K562 (cell line): Measurements from ENCODE around the gene JADE2. TPM values are rescaled to one million over a fixed set of nuclear protein-coding genes. Genes with fewer than 3 reads are reported as not detected.

Experiments
- CBFA2T2 ChIP-seq: fragments of 450-650 bp; conservative IDR thresholded peaks from 2 replicates; pipeline ENCODE4 v1.6.1; 2017; ENCODE audit warnings: mild to moderate bottlenecking
- EP400 ChIP-seq: fragments of 450-650 bp; IDR thresholded peaks from 2 replicates; pipeline ENCODE4 v1.6.1; 2017; ENCODE audit warnings: antibody characterized with exemption, mild to moderate bottlenecking, moderate library complexity
- HBP1 ChIP-seq: fragments of 450-650 bp; formaldehyde crosslinking; IDR thresholded peaks from 2 replicates; pipeline ENCODE4 v1.4.0; 2022; ENCODE audit warnings: missing genetic modification characterization
- MNT ChIP-seq, 2 experiments: fragments of 450-650 bp; conservative IDR thresholded peaks; 2 replicates each; pipeline ENCODE4 v1.6.1; 2017; ENCODE audit warnings: mild to moderate bottlenecking in 2 of 2, moderate library complexity in 2 of 2
- POLR2AphosphoS2 ChIP-seq: IDR thresholded peaks from 2 replicates; pipeline ENCODE4 v1.6.1; 2012; ENCODE audit warnings: low read length, improper control_type of control experiment
- POLR3A ChIP-seq: IDR thresholded peaks from 2 replicates; pipeline ENCODE4 v1.6.1; 2011; ENCODE audit warnings: borderline replicate concordance, mild to moderate bottlenecking, moderate library complexity; ENCODE audit not compliant: insufficient read length, insufficient read depth; ENCODE audit errors: extremely low read depth
- WHSC1 ChIP-seq: IDR thresholded peaks from one replicate; pipeline ENCODE4 v1.6.1; 2012; ENCODE audit warnings: low read length, control low read depth, inconsistent platforms
- ZBTB43 ChIP-seq: sonication (generic); formaldehyde crosslinking; IDR thresholded peaks from 2 replicates; pipeline ENCODE4 v1.8.0; 2023; ENCODE audit warnings: mild to moderate bottlenecking, missing genetic modification reagents
- ZC3H4 ChIP-seq: sonication (generic); formaldehyde crosslinking; IDR thresholded peaks from 2 replicates; pipeline ENCODE4 v1.9.0; 2021; ENCODE audit warnings: missing genetic modification reagents, borderline replicate concordance
- ZNF280A ChIP-seq: fragments of 450-650 bp; IDR thresholded peaks from 2 replicates; pipeline ENCODE4 v1.6.1; 2018; ENCODE audit warnings: mild to moderate bottlenecking, low read depth; ENCODE audit not compliant: partially characterized antibody
- ZNF318 ChIP-seq, 2 experiments: fragments of 450-650 bp; IDR thresholded peaks; 2 replicates each; pipeline ENCODE4 v1.6.1; 2016; ENCODE audit warnings: mild to moderate bottlenecking in 2 of 2, borderline replicate concordance in 1 of 2, low read depth in 1 of 2, moderate library complexity in 1 of 2
- polyA plus RNA-seq, 8 experiments: library from polyadenylated mRNA; depleted of rRNA in 4 of 8; stranded (reverse) in 5 of 8; unstranded in 3 of 8; fragments of >200 nt; fragmentation: Nextera tagmentation in 2 of 8; fragmentation: Illumina TruSeq in 1 of 8; extraction: Ambion mirVana in 2 of 8; extraction: Trizol in 1 of 8; gene quantifications; 2 replicates each; pipeline versions ENCODE4 v1.2.1 to v1.2.3, GENCODE V29; 2011 to 2014; ENCODE audit warnings: inconsistent platforms in 1 of 8, missing spikeins in 1 of 8
- total RNA-seq, 7 experiments: library from RNA; depleted of rRNA in 6 of 7; stranded (reverse); fragments of >200 nt in 6 of 7; fragmentation: Illumina TruSeq in 2 of 7; extraction: Trizol in 2 of 7; gene quantifications; 2 replicates each; pipeline versions ENCODE4 v1.2.1 to v1.2.3, GENCODE V29; 2011 to 2021; ENCODE audit warnings: low replicate concordance in 1 of 7

JADE2 gene
- total and polyA plus RNA-seq, 9 of the 15 experiments (the other 6 are each of a cell fraction or from before 2014, with no cell fraction given), result 0.50 to 23.3 (median 9.1) TPM

GRCh38 chr5:134524272-134524825, 1.1 kb upstream of the JADE2 start (continued):
- TF ChIP-seq ZNF280A (no peak), MNT (conservative IDR thresholded peaks at IDR 0.05) (peak; percentile 25 to 43; a peak in 1 of 4 replicates), POLR3A (no peak), ZBTB43 (CRISPR knock-in tag) (no peak), CBFA2T2 (no peak), HBP1 (no peak), ZC3H4 (CRISPR knock-in tag) (no peak), WHSC1 (no peak), POLR2AphosphoS2 (no peak), EP400 (peak; percentile 72), ZNF318 (IDR thresholded peaks at IDR 0.05; ENCODE audit: borderline replicate concordance in 1 of 2, low read depth in 1 of 2) (no peak)
